Loucy (cell line): Measurements from ENCODE around the gene TNIP2.

Experiments
- CTCF ChIP-seq: fragments of 200-600 bp; sonication (generic); conservative IDR thresholded peaks from 2 replicates; pipeline ENCODE4 v1.5.1; 2014; ENCODE audit warnings: mild to moderate bottlenecking, antibody characterized with exemption, low read length
- EZH2phosphoT487 ChIP-seq: fragments of 200-600 bp; IDR thresholded peaks from 2 replicates; pipeline ENCODE4 v1.6.1; 2018; ENCODE audit warnings: antibody characterized with exemption, mild to moderate bottlenecking, moderate library complexity, borderline replicate concordance

- TF ChIP-seq CTCF: no peak
- no peak for TF ChIP-seq EZH2phosphoT487
These were observed 38.6 kb upstream of the TNIP2 start for GRCh38 chr4:2794486-2795299.
